ENCODE results near the gene NYAP1. TPM values are rescaled to one million over a fixed set of nuclear protein-coding genes. Genes with fewer than 3 reads are reported as not detected.

The NYAP1 gene
- total and polyA plus RNA-seq, 2 of the 8 experiments (the other 6 are each of a cell fraction or from before 2014, with no cell fraction given) = 1.9 to 4.6 TPM

DNA sequence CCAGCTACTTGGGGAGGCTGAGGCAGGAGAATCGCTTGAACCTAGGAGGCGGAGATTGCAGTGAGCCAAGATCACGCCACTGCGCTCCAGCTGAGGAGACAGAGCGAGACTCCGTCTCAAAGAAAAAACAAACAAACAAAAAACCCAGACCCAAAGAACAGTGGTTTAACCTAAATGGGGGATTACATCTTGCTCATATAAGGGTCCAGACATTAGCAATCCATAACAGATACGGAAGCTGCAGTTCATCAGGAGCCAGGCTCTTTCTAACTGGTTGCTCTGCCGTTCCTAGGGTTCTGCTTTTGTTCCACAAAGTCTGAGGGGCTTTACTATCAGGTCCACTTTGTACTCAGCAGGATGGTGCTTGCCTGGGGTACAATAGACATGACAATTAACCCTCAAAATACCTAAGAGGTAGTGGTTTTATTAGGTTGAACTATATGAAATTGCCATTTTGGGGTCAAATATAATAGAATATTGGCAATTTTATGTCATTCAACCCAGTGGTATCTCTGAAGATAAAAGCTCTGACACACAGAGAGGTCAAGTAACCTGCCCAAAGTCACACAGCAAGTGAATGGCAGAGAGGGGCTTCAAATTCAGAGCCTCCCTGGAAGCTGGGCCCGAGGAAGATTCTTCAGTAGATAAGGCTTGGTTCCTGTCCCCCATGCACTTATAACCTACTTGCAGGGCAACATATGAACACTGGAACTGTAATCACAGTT, 21.3 kb downstream of the NYAP1 start:
- Histone ChIP-seq H3K56ac (replicated peaks; ENCODE audit: insufficient read length, low read depth, low read length) (no peak overlapping the region), H3K79me2 (ENCODE audit: control insufficient read depth in 1 of 2, insufficient read depth in 2 of 2, low read length in 2 of 2) (no peaks in the 10 kb centered on the region), H4K8ac (ENCODE audit: extremely low read depth, insufficient read depth, low read length) (no peak overlapping the region), H2BK12ac (ENCODE audit: low read depth, low read length) (no peak overlapping the region), H3K9me3 (ENCODE audit: insufficient read depth in 2 of 2, low read depth in 1 of 2, low read length in 1 of 2) (no peaks in the 10 kb centered on the region), H3K14ac (ENCODE audit: insufficient read length) (no peak overlapping the region), H3K4ac (replicated peaks; ENCODE audit: insufficient read length, low read depth, low read length) (no peak overlapping the region), H2BK120ac (replicated peaks; ENCODE audit: low read depth, low read length) (no peak overlapping the region), H3K4me2 (ENCODE audit: insufficient read depth in 1 of 2, low read depth in 2 of 2, low read length in 2 of 2) (no peak overlapping the region), H3K23ac (ENCODE audit: insufficient read length) (no peak overlapping the region), H3K23me2 (ENCODE audit: low read depth, low read length) (no peaks in the 10 kb centered on the region), H2AFZ (ENCODE audit: low read length) (no peak overlapping the region), H4K91ac (replicated peaks; ENCODE audit: insufficient read length, low read length) (no peak overlapping the region), H3K27me3 (replicated peaks in 1 of 4; ENCODE audit: control insufficient read depth in 3 of 4, extremely low read depth in 1 of 4, insufficient read depth in 3 of 4, low read length in 3 of 4) (no peaks in the 10 kb centered on the region; a peak in 1 of 7 replicates), H2AK5ac (ENCODE audit: low read depth, low read length) (no peak overlapping the region), H3K9ac (replicated peaks in 1 of 4; ENCODE audit: extremely low read depth in 1 of 4, low read depth in 3 of 4, low read length in 3 of 4) (no peak overlapping the region), H2BK20ac (ENCODE audit: low read length) (no peak overlapping the region), H4K20me1 (replicated peaks in 1 of 2; ENCODE audit: control insufficient read depth in 1 of 2, insufficient read depth in 2 of 2, low read length in 2 of 2) (no peaks in the 10 kb centered on the region), H2BK5ac (ENCODE audit: low read depth, low read length) (no peak overlapping the region), H3K79me1 (ENCODE audit: low read depth, low read length) (no peaks in the 10 kb centered on the region), H3K4me1 (replicated peaks in 1 of 4; ENCODE audit: control insufficient read depth in 3 of 4, insufficient read depth in 4 of 4, low read length in 3 of 4) (no peaks in the 10 kb centered on the region), H3K27ac (ENCODE audit: low read depth, low read length) (no peak overlapping the region), H4K5ac (ENCODE audit: insufficient read length, low read depth, low read length) (no peak overlapping the region), H3K18ac (ENCODE audit: extremely low read depth, low read length) (no peak overlapping the region; the same call in 1 of the 2 replicates), H3K4me3 (ENCODE audit: extremely low read depth in 1 of 4, insufficient read depth in 2 of 4, low read depth in 3 of 4, low read length in 4 of 4) (no peak overlapping the region), H2BK15ac (ENCODE audit: low read length) (no peak overlapping the region), H3K36me3 (ENCODE audit: control insufficient read depth in 2 of 4, insufficient read depth in 4 of 4, low read length in 3 of 4) (no peaks in the 10 kb centered on the region)
- POLR2A ChIA-PET (ENCODE audit: partially characterized antibody) = interaction anchor here (0.7 to 1.5 kb wide), 4 partner anchors 11 to 75 kb away, joined by 3 to 4 read pairs (median 4); no protein-coding TSS in a partner anchor
- no peak for FAIRE-seq
- 92% methylated on average over 9 of the region's 9 CpGs; no CpG with 5 or more reads in 1 of the 2 experiments for WGBS, 2 experiments (ENCODE audit: extremely low coverage in 1 of 2, insufficient coverage in 1 of 2, insufficient read length in 1 of 2, insufficient replicate concordance in 2 of 2, low coverage in 1 of 2, low lambda C conversion rate in 2 of 2, missing lambda C conversion rate in 1 of 2)
- CTCF ChIA-PET (ENCODE audit: partially characterized antibody) = interaction anchor here (1.3 to 1.9 kb wide), 3 partner anchors 10 to 55 kb away, joined by 4 to 8 read pairs (median 7); no protein-coding TSS in a partner anchor
- no peak for DNase-seq (ENCODE audit: low read depth in 1 of 2, low spot score in 2 of 2)
- peak; percentile 92 for TF ChIP-seq KDM1A (IDR thresholded peaks at IDR 0.05; ENCODE audit: borderline replicate concordance, low read length)
- TF ChIP-seq SP1 (IDR thresholded peaks at IDR 0.05; ENCODE audit: low read depth, low read length) = no peak
- TF ChIP-seq NANOG (IDR thresholded peaks at IDR 0.05; ENCODE audit: insufficient read depth, low read depth, low read length, poor library complexity, severe bottlenecking) = no peak
- peak in 1 of 2 experiments; percentile 79; a peak in 1 of 4 replicates for TF ChIP-seq HDAC2 (IDR thresholded peaks at IDR 0.05; ENCODE audit: borderline replicate concordance in 1 of 2, low read depth in 2 of 2, low read length in 2 of 2)

Measured in H1 (cell line).